Astrocyte (in vitro differentiated cells and primary cell): Measurements from ENCODE around the gene SLC7A5. TPM values are rescaled to one million over a fixed set of nuclear protein-coding genes. Genes with fewer than 3 reads are reported as not detected.
"Not testable (repeated sequence)": the region's sequence is repeated elsewhere in the genome, so short reads cannot be mapped to it uniquely, and the experiment has no call there.

Experiments used
- DNase-seq: peaks from one replicate; pipeline ENCODE4 v3.0.0-alpha.2; 2010; ENCODE audit warnings: low read depth
- FAIRE-seq: peaks from 2 replicates; lab custom pipeline; 2011; peaks lifted over from hg19 to GRCh38; lab: Jason Lieb, UNC
- H2AFZ ChIP-seq: 2 replicates; pipeline ENCODE4 v1.6.0; 2012; ENCODE audit warnings: low read depth, low read length, inconsistent platforms
- H3K27ac ChIP-seq: 2 replicates; pipeline ENCODE4 v1.5.1; 2011; ENCODE audit warnings: low read depth, low read length, inconsistent platforms
- H3K27me3 ChIP-seq: 2 replicates; pipeline ENCODE4 v1.6.0; 2011; ENCODE audit warnings: low read length, inconsistent platforms; ENCODE audit not compliant: insufficient read depth
- H3K36me3 ChIP-seq: 2 replicates; pipeline ENCODE4 v1.5.1; 2011; ENCODE audit warnings: low read length, inconsistent platforms; ENCODE audit not compliant: insufficient read depth
- H3K4me1 ChIP-seq: 2 replicates; pipeline ENCODE4 v1.5.1; 2011; ENCODE audit warnings: low read length, inconsistent platforms; ENCODE audit not compliant: insufficient read depth
- H3K4me2 ChIP-seq: 2 replicates; pipeline ENCODE4 v1.6.0; 2012; ENCODE audit warnings: low read length, inconsistent platforms
- H3K4me3 ChIP-seq: 2 replicates; pipeline ENCODE4 v1.5.1; 2011; ENCODE audit warnings: low read depth, mild to moderate bottlenecking, low read length, inconsistent platforms; ENCODE audit not compliant: insufficient read depth
- H3K79me2 ChIP-seq: 2 replicates; pipeline ENCODE4 v1.6.0; 2012; ENCODE audit warnings: mild to moderate bottlenecking, low read length, inconsistent platforms; ENCODE audit not compliant: insufficient read depth
- H3K9ac ChIP-seq: 2 replicates; pipeline ENCODE4 v1.6.0; 2012; ENCODE audit warnings: mild to moderate bottlenecking, low read length, inconsistent platforms
- H3K9me3 ChIP-seq: 2 replicates; pipeline ENCODE4 v1.5.1; 2012; ENCODE audit warnings: low read depth, mild to moderate bottlenecking, low read length, inconsistent platforms; ENCODE audit not compliant: insufficient read depth
- H4K20me1 ChIP-seq: 2 replicates; pipeline ENCODE4 v1.6.0; 2012; ENCODE audit warnings: low read length, inconsistent platforms; ENCODE audit not compliant: insufficient read depth
- H3K27ac Mint-ChIP-seq: one replicate; pipeline ENCODE4 v1.8.0; 2021; ENCODE audit warnings: mild to moderate bottlenecking, mixed read lengths; ENCODE audit not compliant: unreplicated experiment
- H3K27me3 Mint-ChIP-seq: one replicate; pipeline ENCODE4 v1.8.0; 2021; ENCODE audit warnings: low read depth, mixed read lengths; ENCODE audit not compliant: unreplicated experiment
- H3K36me3 Mint-ChIP-seq: one replicate; pipeline ENCODE4 v1.8.0; 2021; ENCODE audit warnings: low read depth, mixed read lengths; ENCODE audit not compliant: unreplicated experiment
- H3K4me1 Mint-ChIP-seq: one replicate; pipeline ENCODE4 v1.8.0; 2021; ENCODE audit warnings: low read depth, mixed read lengths; ENCODE audit not compliant: unreplicated experiment
- H3K4me3 Mint-ChIP-seq: one replicate; pipeline ENCODE4 v1.8.0; 2021; ENCODE audit warnings: mild to moderate bottlenecking, moderate library complexity, mixed read lengths; ENCODE audit not compliant: unreplicated experiment
- H3K9me3 Mint-ChIP-seq: one replicate; pipeline ENCODE4 v1.8.0; 2021; ENCODE audit warnings: mild to moderate bottlenecking, mixed read lengths; ENCODE audit not compliant: unreplicated experiment
- CTCF ChIP-seq: IDR thresholded peaks from 2 replicates; pipeline ENCODE4 v1.5.1; 2011; ENCODE audit warnings: low read depth, mild to moderate bottlenecking, inconsistent platforms, low read length, moderate library complexity; ENCODE audit not compliant: insufficient read depth
- EZH2 ChIP-seq: IDR thresholded peaks from 2 replicates; pipeline ENCODE4 v1.6.1; 2012; ENCODE audit warnings: mild to moderate bottlenecking, low read length, inconsistent platforms; ENCODE audit not compliant: insufficient read depth
- total RNA-seq: library from RNA; stranded (reverse); gene quantifications from 2 replicates; pipeline ENCODE4 v1.2.1, GENCODE V29; 2021

Gene SLC7A5
- total RNA-seq, 1 donor from 2014 or later = 815 TPM

- H3K4me2 ChIP-seq, H3K9me3 ChIP-seq, H2AFZ ChIP-seq, FAIRE-seq, H3K79me2 ChIP-seq, H3K4me1 ChIP-seq, H3K27ac Mint-ChIP-seq, H3K27me3 ChIP-seq, H3K4me1 Mint-ChIP-seq, H3K9ac ChIP-seq, H3K27ac ChIP-seq, DNase-seq, H3K9me3 Mint-ChIP-seq, H3K27me3 Mint-ChIP-seq, H3K36me3 ChIP-seq, H3K4me3 ChIP-seq, H3K4me3 Mint-ChIP-seq: not testable (repeated sequence)
- H3K36me3 Mint-ChIP-seq = peaks cover 11% of the 10 kb centered on the region
- H4K20me1 ChIP-seq = peaks cover 22% of the 10 kb centered on the region
Observed at GRCh38 chr16:87825842-87826120, 43.5 kb downstream of the SLC7A5 start.

GRCh38 chr16:87824991-87825841 is 44.1 kb downstream of the SLC7A5 start:
- Mint-ChIP-seq H3K4me3 (no peak overlapping the region), H3K27me3 (no peaks in the 10 kb centered on the region), H3K27ac (peak overlapping the region; percentile 36), H3K36me3 (peaks cover 10% of the 10 kb centered on the region), H3K4me1 (peaks cover 8% of the 10 kb centered on the region), H3K9me3 (no peaks in the 10 kb centered on the region)
- H4K20me1 ChIP-seq = peaks cover 17% of the 10 kb centered on the region
- no peak overlapping the region for H3K9ac ChIP-seq
- peaks cover 5% of the 10 kb centered on the region for H3K27me3 ChIP-seq
- FAIRE-seq = no peak
- DNase-seq = no peak
- peaks cover 4% of the 10 kb centered on the region for H3K36me3 ChIP-seq
- no peaks in the 10 kb centered on the region for H3K79me2 ChIP-seq
- no peak overlapping the region for H3K4me3 ChIP-seq
- no peaks in the 10 kb centered on the region for H3K9me3 ChIP-seq
- TF ChIP-seq EZH2 (no peak), CTCF (no peak)
- no peaks in the 10 kb centered on the region for H3K4me1 ChIP-seq
- H3K27ac ChIP-seq = no peak overlapping the region
- no peak overlapping the region for H3K4me2 ChIP-seq
- H2AFZ ChIP-seq = no peak overlapping the region

GRCh38 chr16:87824016-87824990 is 45.0 kb downstream of the SLC7A5 start:
- Mint-ChIP-seq H3K4me3 (no peak overlapping the region), H3K9me3 (peaks cover 3% of the 10 kb centered on the region), H3K36me3 (peaks cover 8% of the 10 kb centered on the region), H3K27me3 (no peaks in the 10 kb centered on the region), H3K4me1 (peaks cover 10% of the 10 kb centered on the region), H3K27ac (no peak overlapping the region)
- no peak overlapping the region for H3K4me2 ChIP-seq
- H3K9me3 ChIP-seq = no peaks in the 10 kb centered on the region
- no peak for FAIRE-seq
- no peak overlapping the region for H3K9ac ChIP-seq
- no peak for DNase-seq
- no peak for TF ChIP-seq CTCF
- no peak for TF ChIP-seq EZH2
- H3K27ac ChIP-seq = no peak overlapping the region
- H4K20me1 ChIP-seq = peaks cover 7% of the 10 kb centered on the region
- no peak overlapping the region for H3K4me3 ChIP-seq
- H3K36me3 ChIP-seq = no peaks in the 10 kb centered on the region
- H3K79me2 ChIP-seq = no peaks in the 10 kb centered on the region
- H3K27me3 ChIP-seq = peaks cover 5% of the 10 kb centered on the region
- H3K4me1 ChIP-seq = no peaks in the 10 kb centered on the region
- H2AFZ ChIP-seq = no peak overlapping the region
